Astrocyte (in vitro differentiated cells and primary cell): ENCODE data around the gene NTRK1. TPM values are rescaled to one million over a fixed set of nuclear protein-coding genes. Genes with fewer than 3 reads are reported as not detected.
A peak's percentile ranks its signal among the peaks of the same experiment; 100 is the strongest.
"Not testable (repeated sequence)": the region's sequence is repeated elsewhere in the genome, so short reads cannot be mapped to it uniquely, and the experiment has no call there.

ENCODE experiments used
- DNase-seq: peaks from one replicate; pipeline ENCODE4 v3.0.0-alpha.2; 2010; ENCODE audit warnings: low read depth
- FAIRE-seq: peaks from 2 replicates; lab custom pipeline; 2011; peaks lifted over from hg19 to GRCh38; lab: Jason Lieb, UNC
- H2AFZ ChIP-seq: 2 replicates; pipeline ENCODE4 v1.6.0; 2012; ENCODE audit warnings: low read depth, low read length, inconsistent platforms
- H3K27ac ChIP-seq: 2 replicates; pipeline ENCODE4 v1.5.1; 2011; ENCODE audit warnings: low read depth, low read length, inconsistent platforms
- H3K27me3 ChIP-seq: 2 replicates; pipeline ENCODE4 v1.6.0; 2011; ENCODE audit warnings: low read length, inconsistent platforms; ENCODE audit not compliant: insufficient read depth
- H3K36me3 ChIP-seq: 2 replicates; pipeline ENCODE4 v1.5.1; 2011; ENCODE audit warnings: low read length, inconsistent platforms; ENCODE audit not compliant: insufficient read depth
- H3K4me1 ChIP-seq: 2 replicates; pipeline ENCODE4 v1.5.1; 2011; ENCODE audit warnings: low read length, inconsistent platforms; ENCODE audit not compliant: insufficient read depth
- H3K4me2 ChIP-seq: 2 replicates; pipeline ENCODE4 v1.6.0; 2012; ENCODE audit warnings: low read length, inconsistent platforms
- H3K4me3 ChIP-seq: 2 replicates; pipeline ENCODE4 v1.5.1; 2011; ENCODE audit warnings: low read depth, mild to moderate bottlenecking, low read length, inconsistent platforms; ENCODE audit not compliant: insufficient read depth
- H3K79me2 ChIP-seq: 2 replicates; pipeline ENCODE4 v1.6.0; 2012; ENCODE audit warnings: mild to moderate bottlenecking, low read length, inconsistent platforms; ENCODE audit not compliant: insufficient read depth
- H3K9ac ChIP-seq: 2 replicates; pipeline ENCODE4 v1.6.0; 2012; ENCODE audit warnings: mild to moderate bottlenecking, low read length, inconsistent platforms
- H3K9me3 ChIP-seq: 2 replicates; pipeline ENCODE4 v1.5.1; 2012; ENCODE audit warnings: low read depth, mild to moderate bottlenecking, low read length, inconsistent platforms; ENCODE audit not compliant: insufficient read depth
- H4K20me1 ChIP-seq: 2 replicates; pipeline ENCODE4 v1.6.0; 2012; ENCODE audit warnings: low read length, inconsistent platforms; ENCODE audit not compliant: insufficient read depth
- H3K27ac Mint-ChIP-seq: one replicate; pipeline ENCODE4 v1.8.0; 2021; ENCODE audit warnings: mild to moderate bottlenecking, mixed read lengths; ENCODE audit not compliant: unreplicated experiment
- H3K27me3 Mint-ChIP-seq: one replicate; pipeline ENCODE4 v1.8.0; 2021; ENCODE audit warnings: low read depth, mixed read lengths; ENCODE audit not compliant: unreplicated experiment
- H3K36me3 Mint-ChIP-seq: one replicate; pipeline ENCODE4 v1.8.0; 2021; ENCODE audit warnings: low read depth, mixed read lengths; ENCODE audit not compliant: unreplicated experiment
- H3K4me1 Mint-ChIP-seq: one replicate; pipeline ENCODE4 v1.8.0; 2021; ENCODE audit warnings: low read depth, mixed read lengths; ENCODE audit not compliant: unreplicated experiment
- H3K4me3 Mint-ChIP-seq: one replicate; pipeline ENCODE4 v1.8.0; 2021; ENCODE audit warnings: mild to moderate bottlenecking, moderate library complexity, mixed read lengths; ENCODE audit not compliant: unreplicated experiment
- H3K9me3 Mint-ChIP-seq: one replicate; pipeline ENCODE4 v1.8.0; 2021; ENCODE audit warnings: mild to moderate bottlenecking, mixed read lengths; ENCODE audit not compliant: unreplicated experiment
- CTCF ChIP-seq: IDR thresholded peaks from 2 replicates; pipeline ENCODE4 v1.5.1; 2011; ENCODE audit warnings: low read depth, mild to moderate bottlenecking, inconsistent platforms, low read length, moderate library complexity; ENCODE audit not compliant: insufficient read depth
- EZH2 ChIP-seq: IDR thresholded peaks from 2 replicates; pipeline ENCODE4 v1.6.1; 2012; ENCODE audit warnings: mild to moderate bottlenecking, low read length, inconsistent platforms; ENCODE audit not compliant: insufficient read depth
- total RNA-seq: library from RNA; stranded (reverse); gene quantifications from 2 replicates; pipeline ENCODE4 v1.2.1, GENCODE V29; 2021

NTRK1 gene
- total RNA-seq, 1 donor from 2014 or later = 0.27 TPM

- Mint-ChIP-seq H3K36me3 (no peaks in the 10 kb centered on the region), H3K27me3 (peaks cover 82% of the 10 kb centered on the region), H3K9me3 (peaks cover 1% of the 10 kb centered on the region), H3K4me1 (peaks cover 8% of the 10 kb centered on the region), H3K4me3 (peak overlapping the region; percentile 51), H3K27ac (no peak overlapping the region)
- H3K79me2 ChIP-seq = no peaks in the 10 kb centered on the region
- no peak overlapping the region for H3K27ac ChIP-seq
- H2AFZ ChIP-seq = no peak overlapping the region
- FAIRE-seq (no peak), DNase-seq (no peak)
- no peaks in the 10 kb centered on the region for H3K36me3 ChIP-seq
- no peak overlapping the region for H3K9ac ChIP-seq
- no peaks in the 10 kb centered on the region for H3K9me3 ChIP-seq
- H3K27me3 ChIP-seq = peaks cover 56% of the 10 kb centered on the region
- peaks cover 20% of the 10 kb centered on the region for H3K4me1 ChIP-seq
- peaks cover 23% of the 10 kb centered on the region for H4K20me1 ChIP-seq
- H3K4me2 ChIP-seq = no peak overlapping the region
- TF ChIP-seq EZH2 (no peak), CTCF (no peak)
- H3K4me3 ChIP-seq = no peak overlapping the region
Measured at GRCh38 chr1:156925154-156926010, 64.7 kb downstream of the NTRK1 start.

GRCh38 chr1:156926175-156926574 is 65.5 kb downstream of the NTRK1 start:
- H3K4me3 Mint-ChIP-seq = no peak overlapping the region
- FAIRE-seq = no peak
- peak; percentile 70 for DNase-seq

DNA sequence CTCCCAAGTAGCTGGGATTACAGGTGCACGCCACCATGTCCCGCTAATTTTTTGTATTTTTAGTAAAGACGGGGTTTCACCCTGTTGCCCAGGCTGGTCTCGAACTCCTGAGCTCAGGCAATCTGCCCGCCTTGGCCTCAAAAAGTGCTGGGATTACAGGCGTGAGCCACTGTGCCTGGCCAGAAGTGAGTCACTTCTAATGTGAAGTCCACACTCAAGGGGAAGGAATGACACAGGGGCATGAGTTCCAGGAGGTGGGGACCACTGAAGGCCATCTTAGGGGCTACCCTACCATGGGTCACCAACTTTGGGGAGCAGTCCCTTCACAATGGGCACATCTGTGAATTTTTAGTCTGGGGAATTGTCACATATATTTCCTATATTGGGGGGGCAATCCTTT is 66.0 kb downstream of the NTRK1 start:
- DNase-seq, H3K4me3 Mint-ChIP-seq, H3K9me3 ChIP-seq, H3K9me3 Mint-ChIP-seq, H3K4me1 Mint-ChIP-seq, H3K4me2 ChIP-seq, H3K79me2 ChIP-seq, FAIRE-seq, H3K4me3 ChIP-seq, H3K36me3 Mint-ChIP-seq, H3K27ac Mint-ChIP-seq, H3K27ac ChIP-seq, H3K36me3 ChIP-seq, H2AFZ ChIP-seq, H3K9ac ChIP-seq: not testable (repeated sequence)
- H3K27me3 Mint-ChIP-seq = peaks cover 80% of the 10 kb centered on the region
- Histone ChIP-seq H3K4me1 (peaks cover 15% of the 10 kb centered on the region), H4K20me1 (peaks cover 17% of the 10 kb centered on the region), H3K27me3 (peaks cover 43% of the 10 kb centered on the region)

More at GRCh38 chr1:156926175-156926574, 65.5 kb downstream of the NTRK1 start:
- Mint-ChIP-seq H3K27me3 (peaks cover 81% of the 10 kb centered on the region), H3K4me1 (peaks cover 8% of the 10 kb centered on the region), H3K9me3 (peaks cover 1% of the 10 kb centered on the region), H3K36me3 (no peaks in the 10 kb centered on the region), H3K27ac (no peak overlapping the region)
- Histone ChIP-seq H3K36me3 (no peaks in the 10 kb centered on the region), H3K4me1 (peaks cover 15% of the 10 kb centered on the region), H2AFZ (no peak overlapping the region), H3K27me3 (peaks cover 48% of the 10 kb centered on the region), H4K20me1 (peaks cover 19% of the 10 kb centered on the region), H3K79me2 (no peaks in the 10 kb centered on the region), H3K4me2 (no peak overlapping the region), H3K4me3 (no peak overlapping the region), H3K9ac (no peak overlapping the region), H3K9me3 (no peaks in the 10 kb centered on the region), H3K27ac (no peak overlapping the region)
- no peak for TF ChIP-seq CTCF
- no peak for TF ChIP-seq EZH2
